Measurements from ENCODE around the gene CRISP1. TPM values are rescaled to one million over a fixed set of nuclear protein-coding genes. Genes with fewer than 3 reads are reported as not detected.

CRISP1 gene
- total and polyA plus RNA-seq, 2 of the 4 experiments (the other 2 are of a cell fraction), result not detected

DNA sequence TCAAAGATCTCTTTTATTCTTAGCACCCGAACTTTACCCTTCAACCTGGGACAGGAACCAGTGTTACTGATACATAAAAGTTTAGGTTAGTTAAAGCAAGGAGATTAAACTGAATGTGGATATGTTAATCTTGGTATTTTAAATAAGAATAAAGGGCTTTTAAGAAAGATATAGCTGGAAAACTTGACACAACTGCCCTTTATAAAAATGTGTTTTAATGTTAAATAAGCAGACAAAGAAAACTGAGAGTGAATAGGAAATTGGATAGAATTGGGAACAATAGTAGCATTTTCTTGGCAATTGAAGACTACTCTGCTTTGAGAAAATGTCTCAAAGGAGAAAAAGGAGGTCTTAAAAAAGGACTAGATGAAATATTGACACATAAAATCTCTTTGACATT, 45.9 kb upstream of the CRISP1 start:
- TF ChIP-seq MXI1 (IDR thresholded peaks at IDR 0.05; ENCODE audit: borderline replicate concordance, low read depth, low read length) (no peak), CHD1 (IDR thresholded peaks at IDR 0.05; ENCODE audit: low read depth, low read length) (no peak), NFE2L2 (IDR thresholded peaks at IDR 0.05; ENCODE audit: low read depth, low read length) (no peak)
- TF ChIP-seq, protein P1, sequence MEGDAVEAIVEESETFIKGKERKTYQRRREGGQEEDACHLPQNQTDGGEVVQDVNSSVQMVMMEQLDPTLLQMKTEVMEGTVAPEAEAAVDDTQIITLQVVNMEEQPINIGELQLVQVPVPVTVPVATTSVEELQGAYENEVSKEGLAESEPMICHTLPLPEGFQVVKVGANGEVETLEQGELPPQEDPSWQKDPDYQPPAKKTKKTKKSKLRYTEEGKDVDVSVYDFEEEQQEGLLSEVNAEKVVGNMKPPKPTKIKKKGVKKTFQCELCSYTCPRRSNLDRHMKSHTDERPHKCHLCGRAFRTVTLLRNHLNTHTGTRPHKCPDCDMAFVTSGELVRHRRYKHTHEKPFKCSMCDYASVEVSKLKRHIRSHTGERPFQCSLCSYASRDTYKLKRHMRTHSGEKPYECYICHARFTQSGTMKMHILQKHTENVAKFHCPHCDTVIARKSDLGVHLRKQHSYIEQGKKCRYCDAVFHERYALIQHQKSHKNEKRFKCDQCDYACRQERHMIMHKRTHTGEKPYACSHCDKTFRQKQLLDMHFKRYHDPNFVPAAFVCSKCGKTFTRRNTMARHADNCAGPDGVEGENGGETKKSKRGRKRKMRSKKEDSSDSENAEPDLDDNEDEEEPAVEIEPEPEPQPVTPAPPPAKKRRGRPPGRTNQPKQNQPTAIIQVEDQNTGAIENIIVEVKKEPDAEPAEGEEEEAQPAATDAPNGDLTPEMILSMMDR (conservative IDR thresholded peaks at IDR 0.05; ENCODE audit: low read depth, low read length), result no peak
- TF ChIP-seq, protein P2, sequence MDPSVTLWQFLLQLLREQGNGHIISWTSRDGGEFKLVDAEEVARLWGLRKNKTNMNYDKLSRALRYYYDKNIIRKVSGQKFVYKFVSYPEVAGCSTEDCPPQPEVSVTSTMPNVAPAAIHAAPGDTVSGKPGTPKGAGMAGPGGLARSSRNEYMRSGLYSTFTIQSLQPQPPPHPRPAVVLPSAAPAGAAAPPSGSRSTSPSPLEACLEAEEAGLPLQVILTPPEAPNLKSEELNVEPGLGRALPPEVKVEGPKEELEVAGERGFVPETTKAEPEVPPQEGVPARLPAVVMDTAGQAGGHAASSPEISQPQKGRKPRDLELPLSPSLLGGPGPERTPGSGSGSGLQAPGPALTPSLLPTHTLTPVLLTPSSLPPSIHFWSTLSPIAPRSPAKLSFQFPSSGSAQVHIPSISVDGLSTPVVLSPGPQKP (IDR thresholded peaks at IDR 0.05; ENCODE audit: borderline replicate concordance, low read depth, low read length), result no peak
- no peak overlapping the region for H3K14ac ChIP-seq (replicated peaks; ENCODE audit: low read depth, low read length)
- H3K79me1 ChIP-seq (ENCODE audit: low read depth in 1 of 2, low read length in 2 of 2), result no peaks in the 10 kb centered on the region
- H2BK120ac ChIP-seq (ENCODE audit: low read depth, low read length), result no peak overlapping the region
- H3K23ac ChIP-seq (ENCODE audit: low read depth, low read length), result no peak overlapping the region
- intact Hi-C loops (cut with micrococcal nuclease) (no loop called here), in situ Hi-C loops (cut with MboI; ENCODE audit: low sequenced_read_pairs) (no loop called here), dilution Hi-C loops (cut with HindIII; ENCODE audit: low sequenced_read_pairs, unreplicated experiment) (no loop called here)
- H4K91ac ChIP-seq (ENCODE audit: insufficient read depth, low read depth, low read length), result no peak overlapping the region
- H2BK20ac ChIP-seq (ENCODE audit: low read depth, low read length), result no peak overlapping the region
- H3K56ac ChIP-seq (ENCODE audit: extremely low read depth, insufficient read depth, low read length), result no peak overlapping the region
- ChIA-PET POLR2A (ENCODE audit: unreplicated experiment) (no interaction called here), CTCF (no interaction called here)
- H2AK5ac ChIP-seq (ENCODE audit: low read depth, low read length), result no peak overlapping the region
- no peak overlapping the region for H2AFZ ChIP-seq (replicated peaks; ENCODE audit: low read length, poor library complexity)
- no peaks in the 10 kb centered on the region for H3K9me3 ChIP-seq (ENCODE audit: control insufficient read depth, insufficient read depth, low read length)
- H3K9ac ChIP-seq (ENCODE audit: low read depth, low read length), result no peak overlapping the region
- H4K8ac ChIP-seq (ENCODE audit: low read depth in 2 of 2, low read length in 2 of 2), result no peak overlapping the region
- no peak overlapping the region for H2BK5ac ChIP-seq (ENCODE audit: low read depth, low read length, poor library complexity, severe bottlenecking)
- H4K5ac ChIP-seq (ENCODE audit: low read depth, low read length), result no peak overlapping the region
- no peak overlapping the region for H2AK9ac ChIP-seq (replicated peaks; ENCODE audit: low read depth, low read length, poor library complexity)
- no peak overlapping the region for H3K27ac ChIP-seq (ENCODE audit: insufficient read depth, low read length)
- no peak overlapping the region for H3K4ac ChIP-seq (ENCODE audit: low read depth, low read length)
- no peaks in the 10 kb centered on the region for H4K20me1 ChIP-seq (ENCODE audit: insufficient read depth, low read length)
- H2BK15ac ChIP-seq (ENCODE audit: low read depth, low read length), result no peak overlapping the region
- no peak for ATAC-seq (ENCODE audit: low read depth)
- no peak for DNase-seq
- no peak overlapping the region for H3K18ac ChIP-seq (ENCODE audit: low read depth, low read length)
- no peaks in the 10 kb centered on the region for H3K27me3 ChIP-seq (ENCODE audit: control insufficient read depth, insufficient read depth, low read length)
- no CpG with 5 or more reads among the region's 1 CpG for WGBS, 2 experiments (ENCODE audit: extremely low coverage in 2 of 2, insufficient read length in 1 of 2)
- H3K4me3 ChIP-seq (ENCODE audit: insufficient read depth, low read depth, low read length), result no peak overlapping the region
- no TSS peak for BruUV-seq (replicated peaks)
- no peaks in the 10 kb centered on the region for H3K9me1 ChIP-seq (ENCODE audit: insufficient read depth, low read length)
- no peak overlapping the region for H3K4me2 ChIP-seq (ENCODE audit: low read depth, low read length)
- no peaks in the 10 kb centered on the region for H3K4me1 ChIP-seq (ENCODE audit: control insufficient read depth, insufficient read depth, low read length)
- H3K36me3 ChIP-seq (ENCODE audit: control insufficient read depth, insufficient read depth, low read length), result no peaks in the 10 kb centered on the region

Measured in IMR-90 (cell line).